ENCODE data around the gene ABCC11. TPM values are rescaled to one million over a fixed set of nuclear protein-coding genes. Genes with fewer than 3 reads are reported as not detected.

ABCC11 gene
- total RNA-seq, 2 donors from 2014 or later: 0.70 TPM; not detected in 1

GRCh38 chr16:48143812-48144368 lies 103.4 kb downstream of the ABCC11 start:
- WGBS, 2 experiments (ENCODE audit: insufficient coverage in 1 of 2, insufficient read length in 1 of 2): 69 to 93% methylated on average over 4 to 9 of the region's 9 CpGs
- no peaks in the 10 kb centered on the region for H3K36me3 Mint-ChIP-seq (ENCODE audit: low read depth)
- no peak for TF ChIP-seq CTCF (conservative IDR thresholded peaks at IDR 0.05)
- H3K4me1 Mint-ChIP-seq: peaks cover 8% of the 10 kb centered on the region
- Histone ChIP-seq H3K27me3 (ENCODE audit: control insufficient read depth, insufficient read depth, low read length, poor library complexity, severe bottlenecking) (no peaks in the 10 kb centered on the region), H3K36me3 (ENCODE audit: control insufficient read depth, insufficient read depth, low read length) (no peaks in the 10 kb centered on the region), H3K4me3 (ENCODE audit: low read length) (no peak overlapping the region), H3K9ac (ENCODE audit: extremely low read depth, low read length, poor library complexity, severe bottlenecking) (no peak overlapping the region), H3K27ac (ENCODE audit: low read depth, low read length) (no peak overlapping the region), H3K4me1 (ENCODE audit: control insufficient read depth, insufficient read depth, low read length) (no peaks in the 10 kb centered on the region), H3K9me3 (ENCODE audit: control insufficient read depth, low read length) (no peaks in the 10 kb centered on the region)
- no peak overlapping the region for H3K27ac Mint-ChIP-seq
- no peak overlapping the region for H3K4me3 Mint-ChIP-seq
- H3K27me3 Mint-ChIP-seq (ENCODE audit: insufficient read depth): no peaks in the 10 kb centered on the region
- H3K9me3 Mint-ChIP-seq: no peaks in the 10 kb centered on the region
- DNase-seq: no peak

- H3K4me3 Mint-ChIP-seq: no peak overlapping the region
- no peaks in the 10 kb centered on the region for H3K36me3 Mint-ChIP-seq (ENCODE audit: low read depth)
- peaks cover 14% of the 10 kb centered on the region for H3K4me1 Mint-ChIP-seq
- Histone ChIP-seq H3K27me3 (ENCODE audit: control insufficient read depth, insufficient read depth, low read length, poor library complexity, severe bottlenecking) (no peaks in the 10 kb centered on the region), H3K27ac (ENCODE audit: low read depth, low read length) (no peak overlapping the region), H3K4me1 (ENCODE audit: control insufficient read depth, insufficient read depth, low read length) (no peaks in the 10 kb centered on the region), H3K4me3 (ENCODE audit: low read length) (no peak overlapping the region), H3K9me3 (ENCODE audit: control insufficient read depth, low read length) (no peaks in the 10 kb centered on the region), H3K36me3 (ENCODE audit: control insufficient read depth, insufficient read depth, low read length) (no peaks in the 10 kb centered on the region), H3K9ac (ENCODE audit: extremely low read depth, low read length, poor library complexity, severe bottlenecking) (no peak overlapping the region)
- DNase-seq: no peak
- TF ChIP-seq CTCF (conservative IDR thresholded peaks at IDR 0.05): no peak
- no peak overlapping the region for H3K27ac Mint-ChIP-seq
- WGBS, 2 experiments (ENCODE audit: insufficient coverage in 1 of 2, insufficient read length in 1 of 2): 90 to 97% methylated on average over 6 of the region's 6 CpGs
- no peaks in the 10 kb centered on the region for H3K27me3 Mint-ChIP-seq (ENCODE audit: insufficient read depth)
- no peaks in the 10 kb centered on the region for H3K9me3 Mint-ChIP-seq
Measured at GRCh38 chr16:48140821-48141220, 106.5 kb downstream of the ABCC11 start.

- H3K9me3 ChIP-seq (ENCODE audit: control insufficient read depth, low read length): no peaks in the 10 kb centered on the region
- no peak for DNase-seq
- H3K9ac ChIP-seq (ENCODE audit: extremely low read depth, low read length, poor library complexity, severe bottlenecking): no peak overlapping the region
- Mint-ChIP-seq H3K27ac (no peak overlapping the region), H3K4me1 (peaks cover 14% of the 10 kb centered on the region), H3K9me3 (no peaks in the 10 kb centered on the region), H3K36me3 (ENCODE audit: low read depth) (no peaks in the 10 kb centered on the region), H3K27me3 (ENCODE audit: insufficient read depth) (no peaks in the 10 kb centered on the region), H3K4me3 (no peak overlapping the region)
- H3K36me3 ChIP-seq (ENCODE audit: control insufficient read depth, insufficient read depth, low read length): no peaks in the 10 kb centered on the region
- H3K4me3 ChIP-seq (ENCODE audit: low read length): no peak overlapping the region
- H3K27ac ChIP-seq (ENCODE audit: low read depth, low read length): no peak overlapping the region
- no peaks in the 10 kb centered on the region for H3K27me3 ChIP-seq (ENCODE audit: control insufficient read depth, insufficient read depth, low read length, poor library complexity, severe bottlenecking)
- H3K4me1 ChIP-seq (ENCODE audit: control insufficient read depth, insufficient read depth, low read length): no peaks in the 10 kb centered on the region
- 86 to 100% methylated on average over 2 to 3 of the region's 3 CpGs for WGBS, 2 experiments (ENCODE audit: insufficient coverage in 1 of 2, insufficient read length in 1 of 2)
- TF ChIP-seq CTCF (conservative IDR thresholded peaks at IDR 0.05): no peak
Measured at GRCh38 chr16:48139517-48139916, 107.8 kb downstream of the ABCC11 start.

Data from endodermal cell (in vitro differentiated cells).